Measurements from ENCODE around the gene SLC8A3. TPM values are rescaled to one million over a fixed set of nuclear protein-coding genes. Genes with fewer than 3 reads are reported as not detected.

Gene SLC8A3
- total RNA-seq, 4 donors from 2014 or later = 0.49 to 1.5 (median 0.92) TPM

DNA sequence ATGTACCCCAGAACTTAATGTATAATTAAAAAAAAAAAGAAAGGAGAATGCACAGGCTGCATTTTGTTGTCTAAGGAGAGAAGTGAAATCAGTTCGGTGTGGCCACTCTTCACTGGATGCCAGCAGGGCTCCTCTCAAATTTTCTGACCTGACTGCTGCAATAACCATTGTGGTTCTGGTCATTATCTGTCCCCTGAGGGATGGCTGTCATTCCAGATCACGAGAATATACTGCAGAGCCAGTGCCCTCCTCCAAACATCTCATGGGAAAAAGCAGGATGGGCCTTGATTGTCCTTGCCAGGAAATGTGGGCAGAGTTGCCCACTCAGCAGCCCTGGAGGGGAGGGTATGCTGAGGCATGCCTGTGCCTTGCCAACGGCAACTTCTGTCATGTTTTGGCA, 139.1 kb downstream of the SLC8A3 start:
- H3K27ac ChIP-seq = no peak overlapping the region

DNA sequence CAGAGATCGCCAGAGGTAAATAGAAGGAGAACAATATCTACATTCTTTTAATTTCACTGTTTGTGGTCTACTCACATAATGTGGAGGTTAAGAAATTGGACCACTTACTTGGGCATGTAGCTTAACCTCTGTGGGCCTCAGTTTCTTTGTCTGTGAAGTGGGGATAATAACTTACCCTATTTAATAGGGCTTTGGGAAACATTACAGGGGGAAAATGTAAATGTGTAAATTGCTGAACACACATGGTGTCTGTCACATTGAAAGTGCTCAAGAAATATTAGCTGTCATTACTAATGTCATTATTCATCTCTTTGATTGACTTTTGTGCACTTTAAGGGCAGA, 140.5 kb downstream of the SLC8A3 start:
- TF ChIP-seq, protein P1, sequence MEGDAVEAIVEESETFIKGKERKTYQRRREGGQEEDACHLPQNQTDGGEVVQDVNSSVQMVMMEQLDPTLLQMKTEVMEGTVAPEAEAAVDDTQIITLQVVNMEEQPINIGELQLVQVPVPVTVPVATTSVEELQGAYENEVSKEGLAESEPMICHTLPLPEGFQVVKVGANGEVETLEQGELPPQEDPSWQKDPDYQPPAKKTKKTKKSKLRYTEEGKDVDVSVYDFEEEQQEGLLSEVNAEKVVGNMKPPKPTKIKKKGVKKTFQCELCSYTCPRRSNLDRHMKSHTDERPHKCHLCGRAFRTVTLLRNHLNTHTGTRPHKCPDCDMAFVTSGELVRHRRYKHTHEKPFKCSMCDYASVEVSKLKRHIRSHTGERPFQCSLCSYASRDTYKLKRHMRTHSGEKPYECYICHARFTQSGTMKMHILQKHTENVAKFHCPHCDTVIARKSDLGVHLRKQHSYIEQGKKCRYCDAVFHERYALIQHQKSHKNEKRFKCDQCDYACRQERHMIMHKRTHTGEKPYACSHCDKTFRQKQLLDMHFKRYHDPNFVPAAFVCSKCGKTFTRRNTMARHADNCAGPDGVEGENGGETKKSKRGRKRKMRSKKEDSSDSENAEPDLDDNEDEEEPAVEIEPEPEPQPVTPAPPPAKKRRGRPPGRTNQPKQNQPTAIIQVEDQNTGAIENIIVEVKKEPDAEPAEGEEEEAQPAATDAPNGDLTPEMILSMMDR (IDR thresholded peaks at IDR 0.05) = no peak
- no peak for TF ChIP-seq POLR2AphosphoS5 (IDR thresholded peaks at IDR 0.05)
- no peak for TF ChIP-seq POLR2A (IDR thresholded peaks at IDR 0.05)
- TF ChIP-seq EP300 (IDR thresholded peaks at IDR 0.05) = no peak
- Histone ChIP-seq H3K4me3 (no peak overlapping the region), H3K36me3 (no peaks in the 10 kb centered on the region), H3K9me3 (no peaks in the 10 kb centered on the region), H3K4me1 (no peaks in the 10 kb centered on the region), H3K27ac (no peak overlapping the region), H3K27me3 (peaks cover 20% of the 10 kb centered on the region)
- WGBS, 2 donors (ENCODE audit: low coverage in 1 of 2) = 83 to 100% methylated on average over 1 of the region's 1 CpG
- no peak for ATAC-seq

More for the DNA sequence above, 139.1 kb downstream of the SLC8A3 start:
- Histone ChIP-seq H3K36me3 (no peaks in the 10 kb centered on the region), H3K27me3 (peaks cover 18% of the 10 kb centered on the region), H3K9me3 (no peaks in the 10 kb centered on the region), H3K4me1 (no peaks in the 10 kb centered on the region), H3K4me3 (no peak overlapping the region)
- 76 to 88% methylated on average over 1 to 2 of the region's 3 CpGs for WGBS, 2 donors (ENCODE audit: low coverage in 1 of 2)
- no peak for TF ChIP-seq POLR2A (IDR thresholded peaks at IDR 0.05)
- TF ChIP-seq, protein P1 (IDR thresholded peaks at IDR 0.05) = no peak
- TF ChIP-seq POLR2AphosphoS5 (IDR thresholded peaks at IDR 0.05) = no peak
- TF ChIP-seq EP300 (IDR thresholded peaks at IDR 0.05) = no peak
- ATAC-seq = no peak

DNA sequence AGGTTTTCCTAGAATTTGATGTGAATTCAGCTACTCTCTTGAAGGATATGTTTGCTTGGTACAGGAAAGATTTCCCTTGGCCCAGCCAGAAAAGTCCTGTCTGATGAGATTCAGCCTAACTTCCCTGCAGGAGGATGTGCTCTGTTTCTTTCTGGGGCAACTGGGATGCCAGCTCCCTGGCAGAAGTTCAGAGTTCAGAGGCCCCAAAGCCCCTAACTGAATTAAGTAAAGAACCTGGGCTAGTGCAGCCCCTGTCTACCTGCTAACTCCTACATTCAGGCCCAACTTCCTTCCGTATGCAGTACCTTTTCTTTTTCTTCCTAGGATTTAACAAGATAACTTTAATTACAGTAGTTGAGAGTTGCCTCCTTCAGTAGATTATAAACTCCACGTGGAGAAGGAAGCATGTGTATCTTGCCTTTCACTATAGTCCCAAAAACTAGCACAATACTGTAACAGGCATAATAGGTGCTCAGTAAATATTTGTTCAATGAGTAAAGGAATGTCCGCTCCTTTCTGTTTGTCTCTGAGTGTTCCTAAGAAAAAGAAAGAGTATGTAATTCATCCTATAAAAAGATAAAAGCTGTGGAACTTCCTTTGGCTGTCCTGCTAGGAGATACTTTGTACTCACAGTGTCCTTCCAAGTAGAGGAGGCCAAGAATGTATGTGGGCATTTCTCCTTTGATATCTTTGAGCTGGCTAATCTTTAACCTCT, 141.0 kb downstream of the SLC8A3 start:
- H3K9me3 ChIP-seq = no peaks in the 10 kb centered on the region
- 42 to 59% methylated on average over 3 of the region's 3 CpGs for WGBS, 2 donors (ENCODE audit: low coverage in 1 of 2)
- no peaks in the 10 kb centered on the region for H3K4me1 ChIP-seq
- H3K4me3 ChIP-seq = no peak overlapping the region
- H3K27me3 ChIP-seq = peaks cover 23% of the 10 kb centered on the region
- ATAC-seq = no peak
- no peak overlapping the region for H3K27ac ChIP-seq
- TF ChIP-seq EP300 (IDR thresholded peaks at IDR 0.05) = no peak
- TF ChIP-seq POLR2AphosphoS5 (IDR thresholded peaks at IDR 0.05) = no peak
- no peak for TF ChIP-seq POLR2A (IDR thresholded peaks at IDR 0.05)
- TF ChIP-seq, protein P1 (IDR thresholded peaks at IDR 0.05) = no peak
- no peaks in the 10 kb centered on the region for H3K36me3 ChIP-seq

DNA sequence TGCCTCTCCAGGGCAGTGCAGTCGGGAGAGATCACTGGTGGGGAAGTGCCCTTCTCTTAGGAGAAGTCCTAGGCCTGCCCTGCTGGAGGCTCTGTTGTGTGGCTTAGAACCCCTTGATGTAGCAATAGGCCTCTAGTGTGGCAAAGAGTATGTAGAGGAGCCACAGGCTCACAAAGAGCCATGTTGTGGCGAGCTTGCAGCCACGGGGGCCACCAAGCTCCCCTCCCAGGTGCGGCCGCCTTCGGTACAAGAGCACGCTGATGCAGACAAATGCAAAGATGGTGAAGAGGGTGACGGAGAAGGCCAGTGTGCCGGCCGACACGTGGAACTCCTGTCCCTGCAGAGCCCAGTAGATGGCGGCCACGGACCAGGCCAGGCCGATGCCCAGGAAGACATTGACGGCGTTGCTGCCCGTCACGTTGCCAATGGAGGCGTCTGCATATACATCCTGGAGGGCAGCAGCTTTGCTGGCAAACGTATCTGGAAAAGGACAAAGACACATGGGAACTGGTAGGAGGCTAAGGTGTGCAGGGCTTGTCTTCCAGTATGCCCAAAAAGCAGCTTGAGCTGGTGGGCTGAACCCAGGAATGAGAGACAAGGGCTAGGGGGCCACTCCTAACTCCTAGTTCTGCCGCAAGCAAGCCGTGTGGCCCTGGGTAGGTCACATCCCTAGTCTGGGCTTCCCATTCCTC, 142.8 kb downstream of the SLC8A3 start:
- Histone ChIP-seq H3K9me3 (no peaks in the 10 kb centered on the region), H3K36me3 (no peaks in the 10 kb centered on the region), H3K27me3 (peaks cover 25% of the 10 kb centered on the region), H3K4me1 (no peaks in the 10 kb centered on the region), H3K27ac (no peak overlapping the region), H3K4me3 (no peak overlapping the region)
- TF ChIP-seq, protein P1 (IDR thresholded peaks at IDR 0.05) = peak; percentile 27 to 63 (median 38)
- TF ChIP-seq EP300 (IDR thresholded peaks at IDR 0.05) = no peak
- WGBS, 2 donors (ENCODE audit: low coverage in 1 of 2) = 6 to 20% methylated on average over 7 to 13 of the region's 22 CpGs
- ATAC-seq = no peak

DNA sequence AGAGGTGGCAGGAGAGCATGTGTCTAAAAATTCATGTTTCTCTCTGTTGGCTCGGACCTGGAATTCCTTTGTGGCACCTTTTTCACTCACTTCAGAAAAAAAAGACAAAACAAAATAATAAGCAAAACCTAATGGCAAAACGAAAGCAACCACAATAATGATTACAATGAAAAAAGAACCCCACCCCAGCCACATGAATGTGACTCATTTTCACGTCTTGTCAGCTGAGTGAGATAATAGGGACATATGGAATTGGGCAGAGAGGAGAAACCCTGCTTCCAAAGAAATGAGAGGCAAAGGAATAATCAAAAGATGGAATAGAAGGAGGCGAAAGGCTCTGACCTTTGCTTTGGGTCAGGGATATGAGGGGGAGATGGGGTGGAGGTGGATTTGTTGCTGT, 143.4 kb downstream of the SLC8A3 start:
- 71 to 90% methylated on average over 2 to 3 of the region's 4 CpGs for WGBS, 2 donors (ENCODE audit: low coverage in 1 of 2)
- no peak for ATAC-seq
- no peaks in the 10 kb centered on the region for H3K36me3 ChIP-seq
- no peaks in the 10 kb centered on the region for H3K9me3 ChIP-seq
- no peaks in the 10 kb centered on the region for H3K4me1 ChIP-seq
- no peak overlapping the region for H3K4me3 ChIP-seq
- H3K27ac ChIP-seq = no peak overlapping the region
- TF ChIP-seq POLR2AphosphoS5 (IDR thresholded peaks at IDR 0.05) = no peak
- TF ChIP-seq, protein P1 (IDR thresholded peaks at IDR 0.05) = no peak
- no peak for TF ChIP-seq POLR2A (IDR thresholded peaks at IDR 0.05)
- no peak for TF ChIP-seq EP300 (IDR thresholded peaks at IDR 0.05)
- peaks cover 31% of the 10 kb centered on the region for H3K27me3 ChIP-seq

Data from gastroesophageal sphincter (tissue), 4 donors.